T-helper 2 cell treated with Interferon-gamma antibody and Interleukin-4, amounts not matched to agents 100 ng/mL and 5 ng/mL, for 36 hours (primary cell): ENCODE data around the gene TOP3A. TPM values are rescaled to one million over a fixed set of nuclear protein-coding genes. Genes with fewer than 3 reads are reported as not detected.
"Not testable (repeated sequence)": the region's sequence is repeated elsewhere in the genome, so short reads cannot be mapped to it uniquely, and the experiment has no call there.

ENCODE experiments used
- intact Hi-C: fragments of 100-400 bp; cut with micrococcal nuclease; formaldehyde crosslinking; loops from one replicate; pipeline ENCODE4 v1.15.1; 2023
- total RNA-seq: library from RNA; stranded (reverse); gene quantifications from 2 replicates; pipeline ENCODE4 v1.2.3, GENCODE V29; 2022

The TOP3A gene, protein sequence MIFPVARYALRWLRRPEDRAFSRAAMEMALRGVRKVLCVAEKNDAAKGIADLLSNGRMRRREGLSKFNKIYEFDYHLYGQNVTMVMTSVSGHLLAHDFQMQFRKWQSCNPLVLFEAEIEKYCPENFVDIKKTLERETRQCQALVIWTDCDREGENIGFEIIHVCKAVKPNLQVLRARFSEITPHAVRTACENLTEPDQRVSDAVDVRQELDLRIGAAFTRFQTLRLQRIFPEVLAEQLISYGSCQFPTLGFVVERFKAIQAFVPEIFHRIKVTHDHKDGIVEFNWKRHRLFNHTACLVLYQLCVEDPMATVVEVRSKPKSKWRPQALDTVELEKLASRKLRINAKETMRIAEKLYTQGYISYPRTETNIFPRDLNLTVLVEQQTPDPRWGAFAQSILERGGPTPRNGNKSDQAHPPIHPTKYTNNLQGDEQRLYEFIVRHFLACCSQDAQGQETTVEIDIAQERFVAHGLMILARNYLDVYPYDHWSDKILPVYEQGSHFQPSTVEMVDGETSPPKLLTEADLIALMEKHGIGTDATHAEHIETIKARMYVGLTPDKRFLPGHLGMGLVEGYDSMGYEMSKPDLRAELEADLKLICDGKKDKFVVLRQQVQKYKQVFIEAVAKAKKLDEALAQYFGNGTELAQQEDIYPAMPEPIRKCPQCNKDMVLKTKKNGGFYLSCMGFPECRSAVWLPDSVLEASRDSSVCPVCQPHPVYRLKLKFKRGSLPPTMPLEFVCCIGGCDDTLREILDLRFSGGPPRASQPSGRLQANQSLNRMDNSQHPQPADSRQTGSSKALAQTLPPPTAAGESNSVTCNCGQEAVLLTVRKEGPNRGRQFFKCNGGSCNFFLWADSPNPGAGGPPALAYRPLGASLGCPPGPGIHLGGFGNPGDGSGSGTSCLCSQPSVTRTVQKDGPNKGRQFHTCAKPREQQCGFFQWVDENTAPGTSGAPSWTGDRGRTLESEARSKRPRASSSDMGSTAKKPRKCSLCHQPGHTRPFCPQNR
- 69.4 and 80.6 TPM in 2 replicates for total RNA-seq

DNA sequence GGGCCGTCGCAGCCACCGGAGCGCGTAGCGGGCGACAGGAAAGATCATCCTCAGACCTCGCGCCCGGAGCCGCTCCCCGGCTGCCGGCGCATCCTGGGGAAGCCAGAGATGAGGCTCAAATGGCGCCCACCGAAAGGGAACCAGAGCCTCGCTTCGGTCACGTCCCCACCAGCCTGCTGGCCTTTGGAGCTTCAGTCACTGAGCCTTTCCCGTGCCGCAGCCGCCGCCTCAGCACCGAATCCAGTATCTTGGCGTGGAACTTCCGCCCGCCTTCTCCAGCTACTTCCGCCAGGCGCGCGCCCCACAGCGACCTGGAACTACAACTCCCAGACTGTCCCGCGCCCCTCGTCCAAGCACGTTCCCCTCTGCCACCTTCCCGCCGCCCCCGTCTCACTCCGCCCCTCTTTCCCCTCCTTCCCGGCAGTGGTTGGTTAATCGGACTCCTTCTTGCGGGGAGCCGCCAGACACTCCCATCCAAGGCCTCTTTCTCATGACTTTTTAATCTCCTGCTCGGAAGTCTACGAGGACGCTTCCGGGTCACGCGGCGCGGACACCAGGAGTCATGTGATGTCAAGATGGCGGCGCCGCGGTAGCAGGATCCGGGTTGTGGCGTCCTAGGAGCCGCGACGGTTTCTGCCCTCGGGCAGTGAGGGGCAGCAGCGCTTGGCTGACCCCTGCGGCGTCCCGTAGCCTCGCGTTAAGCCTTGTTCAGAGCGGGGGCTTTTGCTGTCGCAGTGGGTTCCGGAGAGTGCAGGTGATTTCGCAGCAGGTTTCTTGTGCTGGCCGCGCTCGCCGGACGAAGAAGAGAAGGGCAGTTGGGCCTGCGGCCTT lies at the start of gene TOP3A, which contains the start of gene SMCR8:
Gene TOP3A, minus strand, starts transcription at position 264 of the 831 bp plus-strand sequence. Its CDS starts 216 bp downstream, at position 48.
Gene SMCR8, plus strand, starts transcription at position 563 of the 831 bp plus-strand sequence. CDS start 497 bp downstream, outside the sequence.
- intact Hi-C loops, result loop anchor here (1.0 to 10.0 kb wide), 6 partner anchors 55 to 1060 kb away; partner anchors contain the start of genes ALKBH5, ATPAF2, DRG2 and GID4

- intact Hi-C loops, result no loop called here
Measured at GRCh38 chr17:18364166-18364565, 49.4 kb upstream of the TOP3A start.

DNA sequence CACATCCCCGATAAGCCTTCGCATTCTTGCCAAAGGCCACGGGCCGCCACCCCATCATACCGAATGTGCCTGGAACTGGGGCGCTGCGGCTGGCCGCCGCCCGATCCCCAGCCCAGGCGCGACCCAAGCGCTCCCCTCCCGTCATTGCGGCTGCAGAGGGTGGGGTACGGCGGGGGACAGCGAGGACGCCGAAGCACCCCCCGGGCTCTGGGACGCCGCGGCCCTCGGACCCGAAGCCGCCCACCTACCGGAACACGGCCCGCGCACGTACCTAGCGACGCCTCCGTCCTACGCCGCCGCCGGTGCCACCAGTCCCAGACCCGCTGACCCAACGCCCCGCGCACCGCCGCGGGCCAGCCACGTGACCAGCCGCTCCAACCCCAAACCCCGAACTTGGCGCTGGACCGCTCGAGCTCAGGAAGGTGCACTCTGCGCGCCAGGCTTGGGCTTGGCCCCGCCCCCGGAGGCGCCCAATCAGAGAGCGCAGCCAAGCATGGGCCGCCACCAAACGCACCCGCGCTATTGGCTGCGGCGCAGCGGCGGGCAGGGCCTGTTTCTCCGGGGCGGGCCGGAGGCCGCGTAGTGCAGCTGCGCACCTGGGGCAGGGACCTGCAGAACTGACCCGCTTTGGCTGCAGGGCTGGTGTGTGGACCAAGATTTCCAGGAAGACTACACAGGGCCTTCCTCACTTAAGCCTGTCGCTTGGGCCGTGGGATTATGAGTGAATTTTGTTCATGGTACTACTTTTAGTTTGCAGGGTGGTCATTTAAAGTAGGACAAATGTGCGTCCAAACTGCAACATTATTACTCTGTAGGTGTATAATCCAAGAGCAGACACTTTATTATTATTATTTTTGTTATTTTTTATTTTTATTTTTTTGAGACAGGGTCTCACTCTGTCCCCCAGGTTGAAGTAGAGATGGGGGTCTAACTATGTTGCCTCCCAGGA lies 48.6 kb upstream of the TOP3A start, which contains the start of gene SHMT1:
Gene SHMT1, minus strand, starts transcription at position 450 of the 949 bp plus-strand sequence. CDS start 7,569 bp downstream, outside the sequence.
- intact Hi-C loops, result no loop called here

DNA sequence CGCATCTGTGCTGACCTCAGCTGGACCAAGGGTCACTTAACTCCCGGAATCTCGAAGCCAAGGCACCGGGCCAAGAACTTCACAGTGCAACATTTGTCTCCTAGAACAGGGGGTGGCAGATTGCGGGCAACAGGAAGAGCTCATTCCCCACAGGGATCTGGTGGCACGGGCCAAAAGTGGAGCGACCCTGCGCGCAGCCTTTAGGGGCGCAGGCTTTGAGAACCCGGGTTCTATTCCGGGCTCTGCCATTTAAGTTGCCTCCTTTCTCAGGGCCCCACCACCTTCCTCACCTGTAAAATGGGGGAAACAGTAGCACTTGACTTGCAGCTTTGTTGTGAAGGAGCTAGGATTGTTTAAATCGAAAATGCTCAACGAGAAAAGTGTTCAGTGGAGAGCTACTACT lies 47.9 kb upstream of the TOP3A start:
- intact Hi-C loops, result no loop called here

- intact Hi-C loops, result no loop called here
Measured at GRCh38 chr17:18361837-18362697, 47.3 kb upstream of the TOP3A start.

DNA sequence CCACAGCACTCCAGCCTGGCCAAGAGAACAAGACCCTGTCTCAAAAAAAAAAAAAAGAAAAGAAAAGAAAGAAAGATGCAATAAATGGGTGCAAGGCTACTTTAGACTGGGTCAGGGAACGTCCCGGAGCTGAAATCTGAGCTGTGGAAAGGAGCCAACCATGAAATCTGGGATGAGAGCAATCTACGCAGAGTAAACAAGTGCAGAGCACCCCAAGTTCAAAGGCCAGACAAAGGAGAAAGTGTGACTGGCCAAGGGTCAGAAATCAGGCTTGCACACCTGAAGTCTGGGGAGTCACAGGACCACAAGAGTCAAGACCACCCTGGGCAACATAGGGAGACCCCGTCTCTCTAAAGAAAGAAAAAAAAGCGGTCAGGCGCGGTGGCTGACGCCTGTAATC lies 45.7 kb upstream of the TOP3A start:
- intact Hi-C loops, result no loop called here

DNA sequence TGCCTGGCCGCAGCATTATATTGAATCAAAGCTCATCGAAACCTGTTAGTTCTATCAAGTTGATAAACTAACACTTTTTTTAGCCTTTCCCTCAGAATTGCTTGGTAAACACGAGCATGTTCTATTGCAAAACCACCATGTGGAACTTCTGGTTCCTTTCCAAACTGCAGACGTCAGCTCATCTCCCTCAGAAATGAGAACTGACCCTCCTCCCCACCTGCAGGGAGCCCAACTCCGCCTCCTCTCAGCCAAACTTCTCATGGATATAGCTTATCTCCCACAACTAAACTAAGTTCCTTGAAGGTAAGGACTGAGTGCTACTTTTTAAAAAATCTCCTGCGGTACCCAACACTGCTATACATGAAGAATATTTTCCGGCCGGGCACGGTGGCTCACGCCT lies 41.8 kb upstream of the TOP3A start:
- intact Hi-C loops, result no loop called here

- intact Hi-C loops, result no loop called here
Measured at GRCh38 chr17:18353541-18353940, 38.7 kb upstream of the TOP3A start.

GRCh38 chr17:18344021-18344420 lies 29.2 kb upstream of the TOP3A start:
- intact Hi-C loops, result no loop called here

- intact Hi-C loops, result no loop called here
Measured at GRCh38 chr17:18339933-18340332, 25.1 kb upstream of the TOP3A start.

- intact Hi-C loops, result not testable (repeated sequence)
Measured at GRCh38 chr17:18338158-18338557, 23.4 kb upstream of the TOP3A start.

DNA sequence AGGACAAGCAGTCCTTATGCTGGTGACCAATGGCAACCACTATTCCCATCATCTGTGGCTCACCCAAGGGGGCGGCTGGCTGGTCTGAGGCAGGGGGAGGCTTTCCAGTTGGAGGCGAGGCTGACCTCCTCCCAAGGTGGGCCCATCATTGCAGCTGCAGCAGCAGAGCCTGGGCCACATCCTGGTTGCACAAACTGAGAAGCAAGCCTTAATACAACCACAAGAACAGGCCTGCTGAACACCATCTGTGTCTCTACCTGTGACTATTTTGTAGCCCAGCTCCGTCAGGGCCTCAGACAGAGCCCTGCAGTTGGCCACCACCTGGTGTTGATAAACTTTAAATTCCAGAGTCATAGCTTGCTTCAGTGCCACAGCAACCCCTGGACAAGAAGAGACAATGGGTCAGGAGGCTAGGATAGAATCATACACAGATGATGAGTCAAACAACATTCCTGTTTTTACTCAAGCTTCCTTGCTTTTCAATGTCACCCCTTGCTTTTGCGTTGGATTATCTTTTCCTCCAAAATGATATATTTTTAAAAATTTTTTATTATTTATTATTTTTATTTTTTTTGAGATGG lies 18.2 kb upstream of the TOP3A start:
- intact Hi-C loops, result no loop called here

DNA sequence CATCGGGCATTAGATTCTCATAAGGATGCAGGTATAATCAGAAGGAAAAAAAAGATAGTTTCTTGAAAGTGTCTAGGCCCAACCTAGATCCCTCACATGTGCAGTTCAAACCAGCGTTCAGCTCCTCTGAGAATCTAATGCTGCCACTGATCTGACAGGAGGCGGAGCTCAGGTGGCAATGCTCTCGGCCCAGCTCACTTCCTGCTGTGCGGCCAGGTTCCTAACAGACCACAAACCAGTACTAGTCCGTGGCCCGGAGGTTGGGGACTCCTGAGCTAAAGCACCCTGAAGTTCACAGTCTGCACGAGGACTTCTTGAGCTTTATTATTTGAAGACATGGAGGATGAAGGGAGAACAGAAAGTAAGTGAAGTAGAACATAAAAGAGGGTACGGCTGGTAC lies 17.1 kb upstream of the TOP3A start:
- intact Hi-C loops, result no loop called here

GRCh38 chr17:18328643-18329204 lies 13.9 kb upstream of the TOP3A start:
- intact Hi-C loops, result no loop called here

GRCh38 chr17:18327556-18327955 lies 12.8 kb upstream of the TOP3A start:
- intact Hi-C loops, result no loop called here

DNA sequence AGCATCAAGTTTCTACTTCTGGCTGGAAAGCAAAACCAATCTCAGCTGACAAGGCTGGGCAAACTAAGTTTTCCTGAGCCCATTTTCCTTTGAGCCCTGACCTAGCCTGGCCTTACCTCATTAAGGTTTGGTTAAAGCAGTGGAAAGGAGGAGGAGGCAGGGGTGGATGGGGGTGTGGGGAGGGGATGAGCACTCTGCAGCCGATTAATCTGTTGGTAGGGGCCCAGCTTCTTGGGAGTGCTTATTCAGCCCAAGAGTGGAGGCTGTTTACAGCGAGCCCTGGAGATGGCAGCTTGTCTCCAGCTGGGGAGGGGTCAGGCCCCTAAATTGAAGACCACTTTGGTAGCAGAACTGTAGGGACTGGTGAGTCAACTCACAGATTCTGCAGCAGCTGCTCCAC lies 12.3 kb upstream of the TOP3A start:
- intact Hi-C loops, result no loop called here

GRCh38 chr17:18326572-18326971 lies 11.8 kb upstream of the TOP3A start:
- intact Hi-C loops, result no loop called here

DNA sequence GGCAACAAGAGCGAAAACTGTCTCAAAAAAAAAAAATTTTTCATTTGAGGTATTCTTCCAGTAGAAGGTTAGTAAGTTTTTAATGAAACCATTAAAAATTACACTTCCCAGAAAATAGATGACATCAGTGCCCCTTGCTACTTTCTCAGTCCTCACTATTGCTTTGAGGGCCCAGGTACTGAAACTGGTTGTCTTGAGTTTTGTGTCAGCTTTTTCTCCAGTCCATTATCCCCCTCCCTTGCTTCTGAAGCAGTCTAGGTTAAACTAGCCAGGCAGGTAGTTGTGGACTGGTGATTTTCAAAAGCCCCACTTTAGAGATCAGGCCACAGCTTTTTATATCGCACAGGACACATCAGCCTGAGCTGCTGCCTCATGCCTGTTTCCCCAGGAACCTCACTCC lies 11.2 kb upstream of the TOP3A start:
- intact Hi-C loops, result no loop called here
